ENCODE data around the gene PPCDC. TPM values are rescaled to one million over a fixed set of nuclear protein-coding genes. Genes with fewer than 3 reads are reported as not detected.

PPCDC gene
- total and polyA plus RNA-seq, 2 of the 4 experiments (the other 2 are of a cell fraction), result 13.3 to 16.3 TPM

- Histone ChIP-seq H3K14ac (replicated peaks; ENCODE audit: low read depth, low read length) (no peak overlapping the region), H2BK120ac (ENCODE audit: low read depth, low read length) (no peak overlapping the region), H3K56ac (ENCODE audit: extremely low read depth, insufficient read depth, low read length) (no peak overlapping the region), H4K8ac (ENCODE audit: low read depth in 2 of 2, low read length in 2 of 2) (no peak overlapping the region), H3K9me3 (ENCODE audit: control insufficient read depth, insufficient read depth, low read length) (0 out of 2 replicates have a peak, but pooled peaks cover 2% of the 10 kb centered on the region), H3K4me2 (ENCODE audit: low read depth, low read length) (no peak overlapping the region), H3K79me1 (ENCODE audit: low read depth in 1 of 2, low read length in 2 of 2) (no peaks in the 10 kb centered on the region), H2BK15ac (ENCODE audit: low read depth, low read length) (no peak overlapping the region), H3K4me3 (ENCODE audit: insufficient read depth, low read depth, low read length) (no peak overlapping the region), H3K27ac (ENCODE audit: insufficient read depth, low read length) (no peak overlapping the region), H3K9me1 (ENCODE audit: insufficient read depth, low read length) (no peaks in the 10 kb centered on the region), H3K23ac (ENCODE audit: low read depth, low read length) (no peak overlapping the region), H4K5ac (ENCODE audit: low read depth, low read length) (no peak overlapping the region), H3K4me1 (ENCODE audit: control insufficient read depth, insufficient read depth, low read length) (no peaks in the 10 kb centered on the region; the same call in 1 of the 2 replicates), H2AK5ac (ENCODE audit: low read depth, low read length) (no peak overlapping the region), H2BK20ac (ENCODE audit: low read depth, low read length) (no peak overlapping the region), H3K9ac (ENCODE audit: low read depth, low read length) (no peak overlapping the region), H3K18ac (ENCODE audit: low read depth, low read length) (no peak overlapping the region), H2BK5ac (ENCODE audit: low read depth, low read length, poor library complexity, severe bottlenecking) (no peak overlapping the region), H2AFZ (replicated peaks; ENCODE audit: low read length, poor library complexity) (no peak overlapping the region), H4K20me1 (ENCODE audit: insufficient read depth, low read length) (0 out of 2 replicates have a peak, but pooled peaks cover 3% of the 10 kb centered on the region), H2AK9ac (replicated peaks; ENCODE audit: low read depth, low read length, poor library complexity) (peak overlapping the region; percentile 28), H3K36me3 (ENCODE audit: control insufficient read depth, insufficient read depth, low read length) (no peaks in the 10 kb centered on the region), H3K27me3 (ENCODE audit: control insufficient read depth, insufficient read depth, low read length) (peaks cover 7% of the 10 kb centered on the region), H3K4ac (ENCODE audit: low read depth, low read length) (no peak overlapping the region), H4K91ac (ENCODE audit: insufficient read depth, low read depth, low read length) (no peak overlapping the region)
- CTCF ChIA-PET, result interaction anchor here (0.6 kb wide), 1 partner anchor 34 kb away, joined by 6 read pairs; no protein-coding TSS in a partner anchor
- dilution Hi-C loops (cut with HindIII; ENCODE audit: low sequenced_read_pairs, unreplicated experiment) (no loop called here), intact Hi-C loops (cut with micrococcal nuclease) (no loop called here), in situ Hi-C loops (cut with MboI; ENCODE audit: low sequenced_read_pairs) (no loop called here)
- TF ChIP-seq POLR2A (IDR thresholded peaks at IDR 0.05; ENCODE audit: low read depth, low read length), result no peak
- TF ChIP-seq USF2 (IDR thresholded peaks at IDR 0.05; ENCODE audit: low read depth, low read length), result no peak
- no peak for TF ChIP-seq CEBPB (IDR thresholded peaks at IDR 0.05; ENCODE audit: low read depth, low read length)
- WGBS, 2 experiments (ENCODE audit: extremely low coverage in 2 of 2, insufficient read length in 1 of 2), result 100% methylated on average over 1 of the region's 1 CpG; no CpG with 5 or more reads in 1 of the 2 experiments
- DNase-seq (peak; percentile 24), ATAC-seq (ENCODE audit: low read depth) (no peak)
- POLR2A ChIA-PET (ENCODE audit: unreplicated experiment), result no interaction called here
- no TSS peak for BruUV-seq (replicated peaks)
These were observed 42.1 kb downstream of the PPCDC start for GRCh38 chr15:75065467-75065850.
